Cardiac fibroblast (primary cell): ENCODE measurements around the gene NRP1.
"Not testable (repeated sequence)": the region's sequence is repeated elsewhere in the genome, so short reads cannot be mapped to it uniquely, and the experiment has no call there.

Source experiments
- DNase-seq, 2 donors: peaks; one replicate each; pipeline versions ENCODE4 v3.0.0 to v3.0.0-alpha.2; 2010; ENCODE audit warnings: low read depth in 2 of 2
- H3K4me3 ChIP-seq, 2 donors: replicated peaks in 1 of 2; 1 replicate in 1 of 2; 2 replicates in 1 of 2; pipeline ENCODE4 v1.5.1; 2011; ENCODE audit warnings: low read depth in 2 of 2, low read length in 2 of 2, mild to moderate bottlenecking in 2 of 2, moderate library complexity in 1 of 2
- TF ChIP-seq, protein P1 (sequence below): IDR thresholded peaks from one replicate; pipeline ENCODE4 v1.5.1; 2011; ENCODE audit warnings: low read depth, mild to moderate bottlenecking, low read length, inconsistent platforms

Gene NRP1

GRCh38 chr10:33304423-33305225, 29.8 kb downstream of the NRP1 start:
- H3K4me3 ChIP-seq = no peak overlapping the region
- TF ChIP-seq, protein P1, sequence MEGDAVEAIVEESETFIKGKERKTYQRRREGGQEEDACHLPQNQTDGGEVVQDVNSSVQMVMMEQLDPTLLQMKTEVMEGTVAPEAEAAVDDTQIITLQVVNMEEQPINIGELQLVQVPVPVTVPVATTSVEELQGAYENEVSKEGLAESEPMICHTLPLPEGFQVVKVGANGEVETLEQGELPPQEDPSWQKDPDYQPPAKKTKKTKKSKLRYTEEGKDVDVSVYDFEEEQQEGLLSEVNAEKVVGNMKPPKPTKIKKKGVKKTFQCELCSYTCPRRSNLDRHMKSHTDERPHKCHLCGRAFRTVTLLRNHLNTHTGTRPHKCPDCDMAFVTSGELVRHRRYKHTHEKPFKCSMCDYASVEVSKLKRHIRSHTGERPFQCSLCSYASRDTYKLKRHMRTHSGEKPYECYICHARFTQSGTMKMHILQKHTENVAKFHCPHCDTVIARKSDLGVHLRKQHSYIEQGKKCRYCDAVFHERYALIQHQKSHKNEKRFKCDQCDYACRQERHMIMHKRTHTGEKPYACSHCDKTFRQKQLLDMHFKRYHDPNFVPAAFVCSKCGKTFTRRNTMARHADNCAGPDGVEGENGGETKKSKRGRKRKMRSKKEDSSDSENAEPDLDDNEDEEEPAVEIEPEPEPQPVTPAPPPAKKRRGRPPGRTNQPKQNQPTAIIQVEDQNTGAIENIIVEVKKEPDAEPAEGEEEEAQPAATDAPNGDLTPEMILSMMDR = no peak
- peak in 1 of 2 donors; percentile 32 for DNase-seq

GRCh38 chr10:33303988-33304387, 30.5 kb downstream of the NRP1 start:
- TF ChIP-seq, protein P1 = no peak
- no peak for DNase-seq

DNA sequence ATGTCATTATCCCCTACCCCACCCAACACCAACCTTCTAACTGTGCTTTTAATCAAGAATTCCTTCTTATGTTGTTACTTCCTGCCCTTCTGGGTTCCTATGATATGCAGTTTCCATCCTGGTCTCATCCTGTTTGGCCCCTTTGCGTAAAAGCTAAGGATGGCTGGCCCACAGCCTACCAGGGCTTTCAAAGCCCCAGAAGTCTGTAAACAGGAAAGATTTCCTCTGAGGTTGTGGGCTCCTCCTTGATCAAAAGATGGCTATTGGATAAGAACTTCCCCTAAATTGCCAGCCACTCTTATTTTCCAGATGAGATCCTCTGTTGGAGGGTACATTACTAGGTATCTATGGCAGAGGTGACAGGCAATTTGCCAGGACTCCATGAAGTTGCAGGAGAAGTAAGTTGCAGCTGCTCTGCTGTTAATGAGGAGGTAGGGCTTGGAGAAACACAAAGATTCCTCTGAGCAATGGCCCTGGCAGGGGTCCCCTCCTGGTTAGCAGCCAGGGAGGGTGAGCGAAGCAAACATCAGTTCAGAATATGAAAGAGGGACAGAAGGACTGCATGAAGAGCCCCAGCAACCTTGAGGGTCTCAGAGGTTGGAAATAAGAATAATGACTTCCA, 32.1 kb downstream of the NRP1 start:
- no peak overlapping the region for H3K4me3 ChIP-seq
- DNase-seq = no peak
- TF ChIP-seq, protein P1 = no peak

More at GRCh38 chr10:33303988-33304387, 30.5 kb downstream of the NRP1 start:
- no peak overlapping the region for H3K4me3 ChIP-seq

DNA sequence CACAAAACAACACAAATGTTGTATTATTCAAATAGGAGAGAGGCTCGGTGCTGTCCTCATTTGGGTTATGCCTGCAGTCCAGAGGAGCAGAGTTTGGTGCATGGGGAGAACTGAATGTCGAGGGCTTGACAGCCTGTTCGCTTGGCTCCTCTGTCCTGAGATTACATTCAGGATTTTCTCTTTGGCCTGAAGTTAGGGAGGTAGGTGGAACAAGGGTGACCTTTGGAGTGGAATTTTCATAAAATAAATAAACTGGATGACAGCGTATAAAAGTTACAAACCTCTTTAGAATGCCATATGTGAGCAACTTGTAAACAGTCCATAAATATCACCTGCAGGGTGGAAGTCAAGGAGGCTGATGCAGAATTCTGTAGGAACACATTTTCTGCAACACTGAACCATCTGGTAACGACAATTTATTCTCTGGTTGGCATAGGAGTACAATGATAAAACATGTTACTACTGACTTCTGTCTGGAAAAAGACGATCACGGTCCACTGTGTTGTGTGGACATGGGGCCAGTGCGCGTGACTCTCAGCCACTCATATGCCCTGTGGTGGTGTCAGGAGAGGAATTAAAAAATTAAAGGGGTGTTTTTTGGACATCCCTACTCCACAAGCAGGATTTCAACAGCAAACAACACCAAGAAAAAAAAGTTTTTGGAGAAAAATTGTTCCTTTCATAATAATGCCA, 33.2 kb downstream of the NRP1 start:
- H3K4me3 ChIP-seq = no peak overlapping the region
- TF ChIP-seq, protein P1 = no peak
- no peak for DNase-seq

DNA sequence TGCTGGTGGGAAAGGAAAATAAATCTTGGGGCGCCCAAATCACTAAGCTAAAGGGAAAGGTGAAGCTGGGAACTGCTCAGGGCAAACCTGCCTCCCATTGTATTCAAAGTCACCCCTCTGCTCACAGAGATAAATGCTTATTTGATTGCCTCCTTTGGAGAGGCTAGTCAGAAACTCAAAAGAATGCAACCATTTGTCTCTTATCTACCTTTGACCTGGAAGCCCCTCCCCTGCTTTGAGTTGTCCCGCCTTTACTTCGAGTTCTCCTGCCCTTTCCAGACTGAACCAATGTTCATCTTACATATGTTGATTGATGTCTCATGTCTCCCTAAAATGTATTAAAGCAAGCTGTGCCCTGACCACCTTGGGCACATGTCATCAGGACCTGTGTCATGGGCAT, 33.9 kb downstream of the NRP1 start:
- H3K4me3 ChIP-seq, DNase-seq: not testable (repeated sequence)

GRCh38 chr10:33298893-33299292, 35.6 kb downstream of the NRP1 start:
- DNase-seq = no peak
- TF ChIP-seq, protein P1 = no peak

GRCh38 chr10:33298110-33298509, 36.4 kb downstream of the NRP1 start:
- H3K4me3 ChIP-seq = no peak overlapping the region
- DNase-seq = no peak
- TF ChIP-seq, protein P1 = no peak

More at GRCh38 chr10:33298893-33299292, 35.6 kb downstream of the NRP1 start:
- H3K4me3 ChIP-seq = no peak overlapping the region
